Naive thymus-derived CD4-positive, alpha-beta T cell (primary cell): ENCODE data around the gene CNTN1. TPM values are rescaled to one million over a fixed set of nuclear protein-coding genes. Genes with fewer than 3 reads are reported as not detected.

Experiments used
- ATAC-seq: fragments of 150-1000 bp; cut with Tn5 transposase; 2 replicates; pipeline ENCODE4 v1.10.0; 2021; ENCODE audit warnings: mild to moderate bottlenecking, moderate library complexity
- CTCF ChIA-PET: fragments of 350-600 bp; sonication (Branson Sonifier 250); formaldehyde crosslinking; loops from one replicate; lab custom pipeline; 2021; ENCODE audit warnings: antibody characterized with exemption; lab: Charles Lee
- POLR2A ChIA-PET: fragments of 350-600 bp; sonication (Branson Sonifier 250); formaldehyde crosslinking; loops from one replicate; lab custom pipeline; 2021; ENCODE audit warnings: antibody characterized with exemption, inconsistent platforms; lab: Charles Lee
- DNase-seq, 9 donors: peaks; one replicate each; pipeline versions ENCODE4 v3.0.0 to v3.0.0-alpha.2; 2020 to 2022; ENCODE audit warnings: mixed read lengths in 1 of 9
- H3K27ac ChIP-seq: one replicate; pipeline ENCODE4 v1.7.0; 2013; ENCODE audit warnings: mild to moderate bottlenecking, low read depth, low read length, moderate library complexity
- H3K27me3 ChIP-seq, 2 donors: one replicate each; pipeline ENCODE4 v1.7.0; 2013; ENCODE audit warnings: low read length in 2 of 2, mild to moderate bottlenecking in 2 of 2, moderate library complexity in 2 of 2; ENCODE audit not compliant: control insufficient read depth in 2 of 2, insufficient read depth in 2 of 2
- H3K36me3 ChIP-seq, 3 experiments: 1 replicate in 2 of 3; 2 replicates in 1 of 3; pipeline ENCODE4 v1.7.0; 2013; ENCODE audit warnings: low read length in 3 of 3, mild to moderate bottlenecking in 3 of 3, moderate library complexity in 1 of 3; ENCODE audit not compliant: insufficient read depth in 3 of 3, control insufficient read depth in 2 of 3
- H3K4me1 ChIP-seq, 2 donors: one replicate each; pipeline ENCODE4 v1.7.0; 2013; ENCODE audit warnings: low read length in 2 of 2, mild to moderate bottlenecking in 2 of 2, moderate library complexity in 1 of 2; ENCODE audit not compliant: control insufficient read depth in 2 of 2, insufficient read depth in 2 of 2
- H3K4me3 ChIP-seq: 2 replicates; pipeline ENCODE4 v1.7.0; 2013; ENCODE audit warnings: mild to moderate bottlenecking, low read length
- H3K9me3 ChIP-seq, 3 experiments: 1 replicate in 2 of 3; 2 replicates in 1 of 3; pipeline ENCODE4 v1.7.0; 2013; ENCODE audit warnings: low read length in 3 of 3; ENCODE audit not compliant: control insufficient read depth in 2 of 3
- H3K27ac Mint-ChIP-seq, 9 donors: one replicate each; pipeline ENCODE4 v1.8.0; 2020 to 2022; ENCODE audit warnings: mixed read lengths in 9 of 9, mild to moderate bottlenecking in 8 of 9, moderate library complexity in 5 of 9, inconsistent platforms in 2 of 9
- H3K27me3 Mint-ChIP-seq, 5 donors: one replicate each; pipeline ENCODE4 v1.8.0; 2021 to 2022; ENCODE audit warnings: mixed read lengths in 5 of 5, mild to moderate bottlenecking in 1 of 5
- H3K36me3 Mint-ChIP-seq, 5 donors: one replicate each; pipeline ENCODE4 v1.8.0; 2020 to 2022; ENCODE audit warnings: mixed read lengths in 5 of 5, mild to moderate bottlenecking in 3 of 5, inconsistent platforms in 1 of 5
- H3K4me1 Mint-ChIP-seq, 7 donors: one replicate each; pipeline ENCODE4 v1.8.0; 2020 to 2022; ENCODE audit warnings: mixed read lengths in 7 of 7, mild to moderate bottlenecking in 3 of 7, inconsistent platforms in 1 of 7
- H3K4me3 Mint-ChIP-seq, 10 donors: one replicate each; pipeline ENCODE4 v1.8.0; 2020 to 2022; ENCODE audit warnings: mild to moderate bottlenecking in 10 of 10, mixed read lengths in 10 of 10, moderate library complexity in 6 of 10, inconsistent platforms in 2 of 10
- H3K9me3 Mint-ChIP-seq, 11 donors: one replicate each; pipeline ENCODE4 v1.8.0; 2020 to 2022; ENCODE audit warnings: mixed read lengths in 11 of 11, mild to moderate bottlenecking in 4 of 11, inconsistent platforms in 1 of 11, moderate library complexity in 1 of 11
- intact Hi-C, 2 donors: fragments of 100-400 bp; cut with micrococcal nuclease; formaldehyde crosslinking; loops; one replicate each; pipeline ENCODE4 v1.15.1; 2023
- polyA plus RNA-seq, 2 donors: library from polyadenylated mRNA; unstranded; fragments of 300-500 nt; fragmentation: Illumina TruSeq; gene quantifications; one replicate each; pipeline ENCODE4 v1.2.3, GENCODE V29; 2021
- total RNA-seq, 6 experiments: library from RNA in 5 of 6; stranded (reverse) in 5 of 6; gene quantifications; 1 replicate in 5 of 6; 2 replicates in 1 of 6; pipeline ENCODE4 v1.2.3 and lab custom pipeline; 2021 to 2026

CNTN1 gene
- total and polyA plus RNA-seq, 7 experiments from 2014 or later, result not detected

GRCh38 chr12:40999210-40999609 is 307.0 kb downstream of the CNTN1 start:
- no peaks in the 10 kb centered on the region for H3K27me3 Mint-ChIP-seq
- peaks cover 0 to 3% (median 0%) of the 10 kb centered on the region in 5 donors for H3K36me3 Mint-ChIP-seq
- Histone ChIP-seq H3K4me3 (no peak overlapping the region), H3K36me3 (no peaks in the 10 kb centered on the region), H3K27me3 (no peaks in the 10 kb centered on the region), H3K9me3 (no peaks in the 10 kb centered on the region), H3K27ac (no peak overlapping the region), H3K4me1 (no peaks in the 10 kb centered on the region)
- DNase-seq (no peak), ATAC-seq (no peak)
- ChIA-PET POLR2A (no interaction called here), CTCF (no interaction called here)
- H3K4me1 Mint-ChIP-seq, result no peaks in the 10 kb centered on the region
- intact Hi-C loops, result no loop called here
- H3K9me3 Mint-ChIP-seq, result peaks cover 0 to 21% (median 15%) of the 10 kb centered on the region in 11 donors
- H3K4me3 Mint-ChIP-seq, result no peak overlapping the region
- no peak overlapping the region for H3K27ac Mint-ChIP-seq

- H3K27me3 Mint-ChIP-seq, result no peaks in the 10 kb centered on the region
- H3K9me3 Mint-ChIP-seq, result peaks cover 15 to 70% (median 37%) of the 10 kb centered on the region in 11 donors
- no peaks in the 10 kb centered on the region for H3K4me1 Mint-ChIP-seq
- POLR2A ChIA-PET, result no interaction called here
- no peak overlapping the region for H3K4me3 Mint-ChIP-seq
- Histone ChIP-seq H3K4me3 (no peak overlapping the region), H3K27me3 (no peaks in the 10 kb centered on the region), H3K9me3 (peaks cover 0 to 13% (median 7%) of the 10 kb centered on the region in 3 experiments), H3K36me3 (no peaks in the 10 kb centered on the region), H3K4me1 (no peaks in the 10 kb centered on the region), H3K27ac (no peak overlapping the region)
- H3K36me3 Mint-ChIP-seq, result peaks cover 0 to 12% (median 0%) of the 10 kb centered on the region in 5 donors
- CTCF ChIA-PET, result no interaction called here
- intact Hi-C loops, result no loop called here
- DNase-seq (no peak), ATAC-seq (no peak)
- no peak overlapping the region for H3K27ac Mint-ChIP-seq
Measured at GRCh38 chr12:41008472-41008871, 316.2 kb downstream of the CNTN1 start.

- Mint-ChIP-seq H3K27ac (no peak overlapping the region), H3K36me3 (peaks cover 0 to 4% (median 0%) of the 10 kb centered on the region in 5 donors), H3K9me3 (peaks cover 6 to 41% (median 14%) of the 10 kb centered on the region in 11 donors), H3K27me3 (no peaks in the 10 kb centered on the region), H3K4me1 (no peaks in the 10 kb centered on the region), H3K4me3 (no peak overlapping the region)
- Histone ChIP-seq H3K27me3 (no peaks in the 10 kb centered on the region), H3K27ac (no peak overlapping the region), H3K4me3 (no peak overlapping the region), H3K9me3 (peaks cover 0 to 13% (median 7%) of the 10 kb centered on the region in 3 experiments), H3K4me1 (no peaks in the 10 kb centered on the region), H3K36me3 (no peaks in the 10 kb centered on the region)
- no peak for DNase-seq
- no peak for ATAC-seq
- CTCF ChIA-PET, result no interaction called here
- intact Hi-C loops, result no loop called here
- POLR2A ChIA-PET, result no interaction called here
Measured at GRCh38 chr12:41011939-41012338, 319.7 kb downstream of the CNTN1 start.

- ChIA-PET POLR2A (no interaction called here), CTCF (no interaction called here)
- intact Hi-C loops, result no loop called here
- peaks cover 0 to 4% (median 0%) of the 10 kb centered on the region in 5 donors for H3K36me3 Mint-ChIP-seq
- peaks cover 1 to 26% (median 10%) of the 10 kb centered on the region in 11 donors for H3K9me3 Mint-ChIP-seq
- no peaks in the 10 kb centered on the region for H3K4me1 Mint-ChIP-seq
- Histone ChIP-seq H3K4me1 (no peaks in the 10 kb centered on the region), H3K36me3 (no peaks in the 10 kb centered on the region), H3K27me3 (no peaks in the 10 kb centered on the region), H3K27ac (no peak overlapping the region), H3K9me3 (peaks cover 0 to 13% (median 7%) of the 10 kb centered on the region in 3 experiments), H3K4me3 (no peak overlapping the region)
- DNase-seq (no peak), ATAC-seq (no peak)
- H3K4me3 Mint-ChIP-seq, result no peak overlapping the region
- H3K27ac Mint-ChIP-seq, result no peak overlapping the region
- no peaks in the 10 kb centered on the region for H3K27me3 Mint-ChIP-seq
Measured at GRCh38 chr12:41013881-41014642, 321.8 kb downstream of the CNTN1 start.

GRCh38 chr12:41014643-41015020 is 322.4 kb downstream of the CNTN1 start:
- no peak overlapping the region for H3K4me3 Mint-ChIP-seq
- peaks cover 1 to 26% (median 11%) of the 10 kb centered on the region in 11 donors for H3K9me3 Mint-ChIP-seq
- intact Hi-C loops, result no loop called here
- peaks cover 0 to 4% (median 0%) of the 10 kb centered on the region in 5 donors for H3K36me3 Mint-ChIP-seq
- no peak overlapping the region for H3K27ac Mint-ChIP-seq
- no peaks in the 10 kb centered on the region for H3K4me1 Mint-ChIP-seq
- no peaks in the 10 kb centered on the region for H3K27me3 Mint-ChIP-seq
- DNase-seq (no peak), ATAC-seq (no peak)
- Histone ChIP-seq H3K27ac (no peak overlapping the region), H3K9me3 (peaks cover 0 to 13% (median 7%) of the 10 kb centered on the region in 3 experiments), H3K27me3 (no peaks in the 10 kb centered on the region), H3K4me3 (no peak overlapping the region), H3K36me3 (no peaks in the 10 kb centered on the region), H3K4me1 (no peaks in the 10 kb centered on the region)
- POLR2A ChIA-PET, result no interaction called here
- CTCF ChIA-PET, result no interaction called here

GRCh38 chr12:41018010-41018409 is 325.8 kb downstream of the CNTN1 start:
- no peak overlapping the region for H3K27ac Mint-ChIP-seq
- no peak overlapping the region for H3K4me3 Mint-ChIP-seq
- peaks cover 0 to 5% (median 0%) of the 10 kb centered on the region in 11 donors for H3K9me3 Mint-ChIP-seq
- Histone ChIP-seq H3K36me3 (no peaks in the 10 kb centered on the region), H3K4me3 (no peak overlapping the region), H3K4me1 (no peaks in the 10 kb centered on the region), H3K9me3 (no peaks in the 10 kb centered on the region), H3K27me3 (no peaks in the 10 kb centered on the region), H3K27ac (no peak overlapping the region)
- intact Hi-C loops, result no loop called here
- no peak for ATAC-seq
- DNase-seq, result no peak
- no peaks in the 10 kb centered on the region for H3K4me1 Mint-ChIP-seq
- H3K27me3 Mint-ChIP-seq, result no peaks in the 10 kb centered on the region
- ChIA-PET CTCF (no interaction called here), POLR2A (no interaction called here)
- no peaks in the 10 kb centered on the region for H3K36me3 Mint-ChIP-seq

- Mint-ChIP-seq H3K27me3 (no peaks in the 10 kb centered on the region), H3K4me3 (no peak overlapping the region), H3K27ac (no peak overlapping the region), H3K9me3 (peaks cover 0 to 5% (median 0%) of the 10 kb centered on the region in 11 donors), H3K36me3 (no peaks in the 10 kb centered on the region), H3K4me1 (no peaks in the 10 kb centered on the region)
- H3K4me3 ChIP-seq, result no peak overlapping the region
- CTCF ChIA-PET, result no interaction called here
- POLR2A ChIA-PET, result no interaction called here
- ATAC-seq (no peak), DNase-seq (no peak)
- no peaks in the 10 kb centered on the region for H3K9me3 ChIP-seq
- H3K4me1 ChIP-seq, result no peaks in the 10 kb centered on the region
- no peaks in the 10 kb centered on the region for H3K36me3 ChIP-seq
- H3K27ac ChIP-seq, result no peak overlapping the region
- intact Hi-C loops, result no loop called here
- H3K27me3 ChIP-seq, result no peaks in the 10 kb centered on the region
Measured at GRCh38 chr12:41019461-41019860, 327.2 kb downstream of the CNTN1 start.
